AG04450 (cell line): Measurements from ENCODE around the gene TEX2. TPM values are rescaled to one million over a fixed set of nuclear protein-coding genes. Genes with fewer than 3 reads are reported as not detected.

Experiments
- CTCF ChIA-PET: fragments of 300-600, 350-600 bp; formaldehyde crosslinking; extraction: SDS; loops from one replicate; lab custom pipeline; 2022; ENCODE audit warnings: antibody characterized with exemption, inconsistent platforms; lab: Charles Lee
- POLR2A ChIA-PET: fragments of 350-600 bp; formaldehyde crosslinking; extraction: SDS; loops from one replicate; lab custom pipeline; 2021; ENCODE audit warnings: antibody characterized with exemption, inconsistent platforms; lab: Yijun Ruan, JAX
- DNase-seq: peaks from one replicate; pipeline ENCODE4 v3.0.0-alpha.2; 2011; ENCODE audit warnings: low read depth, low spot score
- H3K27ac ChIP-seq: one replicate; pipeline ENCODE4 v1.5.1; 2012; ENCODE audit warnings: low read depth, low read length, control low read depth
- H3K27me3 ChIP-seq: one replicate; pipeline ENCODE4 v1.6.0; 2012; ENCODE audit warnings: low read length; ENCODE audit not compliant: control insufficient read depth, insufficient read depth
- H3K4me3 ChIP-seq: 2 replicates; pipeline ENCODE4 v1.5.1; 2011; ENCODE audit warnings: mild to moderate bottlenecking, low read depth, low read length, control low read depth
- H3K9me3 ChIP-seq: 2 replicates; pipeline ENCODE4 v1.5.1; 2012; ENCODE audit warnings: low read length; ENCODE audit not compliant: control insufficient read depth, insufficient read depth
- polyA minus RNA-seq: library from RNA; depleted of rRNA, polyadenylated mRNA; stranded (reverse); fragments of >200 nt; gene quantifications from 2 replicates; pipeline ENCODE4 v1.2.3, GENCODE V29; 2011; rRNA and poly(A)+ RNA removed
- polyA plus RNA-seq: library from polyadenylated mRNA; depleted of rRNA; stranded (reverse); fragments of >200 nt; gene quantifications from 2 replicates; pipeline ENCODE4 v1.2.3, GENCODE V29; 2011; rRNA removed
- TF ChIP-seq, protein P1 (sequence below): IDR thresholded peaks from 2 replicates; pipeline ENCODE4 v1.5.1; 2011; ENCODE audit warnings: low read depth, low read length, control low read depth, inconsistent platforms

TEX2 gene, protein sequence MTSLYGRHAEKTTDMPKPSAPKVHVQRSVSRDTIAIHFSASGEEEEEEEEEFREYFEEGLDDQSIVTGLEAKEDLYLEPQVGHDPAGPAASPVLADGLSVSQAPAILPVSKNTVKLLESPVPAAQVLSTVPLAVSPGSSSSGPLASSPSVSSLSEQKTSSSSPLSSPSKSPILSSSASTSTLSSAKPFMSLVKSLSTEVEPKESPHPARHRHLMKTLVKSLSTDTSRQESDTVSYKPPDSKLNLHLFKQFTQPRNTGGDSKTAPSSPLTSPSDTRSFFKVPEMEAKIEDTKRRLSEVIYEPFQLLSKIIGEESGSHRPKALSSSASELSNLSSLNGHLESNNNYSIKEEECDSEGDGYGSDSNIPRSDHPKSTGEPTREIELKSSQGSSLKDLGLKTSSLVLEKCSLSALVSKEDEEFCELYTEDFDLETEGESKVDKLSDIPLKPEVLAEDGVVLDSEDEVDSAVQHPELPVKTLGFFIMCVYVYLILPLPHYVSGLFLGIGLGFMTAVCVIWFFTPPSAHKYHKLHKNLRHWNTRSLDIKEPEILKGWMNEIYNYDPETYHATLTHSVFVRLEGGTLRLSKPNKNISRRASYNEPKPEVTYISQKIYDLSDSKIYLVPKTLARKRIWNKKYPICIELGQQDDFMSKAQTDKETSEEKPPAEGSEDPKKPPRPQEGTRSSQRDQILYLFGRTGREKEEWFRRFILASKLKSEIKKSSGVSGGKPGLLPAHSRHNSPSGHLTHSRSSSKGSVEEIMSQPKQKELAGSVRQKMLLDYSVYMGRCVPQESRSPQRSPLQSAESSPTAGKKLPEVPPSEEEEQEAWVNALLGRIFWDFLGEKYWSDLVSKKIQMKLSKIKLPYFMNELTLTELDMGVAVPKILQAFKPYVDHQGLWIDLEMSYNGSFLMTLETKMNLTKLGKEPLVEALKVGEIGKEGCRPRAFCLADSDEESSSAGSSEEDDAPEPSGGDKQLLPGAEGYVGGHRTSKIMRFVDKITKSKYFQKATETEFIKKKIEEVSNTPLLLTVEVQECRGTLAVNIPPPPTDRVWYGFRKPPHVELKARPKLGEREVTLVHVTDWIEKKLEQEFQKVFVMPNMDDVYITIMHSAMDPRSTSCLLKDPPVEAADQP
- polyA plus RNA-seq, result 25.6 and 27.9 TPM in 2 replicates
- polyA minus RNA-seq, result 23.9 and 27.3 TPM in 2 replicates

DNA sequence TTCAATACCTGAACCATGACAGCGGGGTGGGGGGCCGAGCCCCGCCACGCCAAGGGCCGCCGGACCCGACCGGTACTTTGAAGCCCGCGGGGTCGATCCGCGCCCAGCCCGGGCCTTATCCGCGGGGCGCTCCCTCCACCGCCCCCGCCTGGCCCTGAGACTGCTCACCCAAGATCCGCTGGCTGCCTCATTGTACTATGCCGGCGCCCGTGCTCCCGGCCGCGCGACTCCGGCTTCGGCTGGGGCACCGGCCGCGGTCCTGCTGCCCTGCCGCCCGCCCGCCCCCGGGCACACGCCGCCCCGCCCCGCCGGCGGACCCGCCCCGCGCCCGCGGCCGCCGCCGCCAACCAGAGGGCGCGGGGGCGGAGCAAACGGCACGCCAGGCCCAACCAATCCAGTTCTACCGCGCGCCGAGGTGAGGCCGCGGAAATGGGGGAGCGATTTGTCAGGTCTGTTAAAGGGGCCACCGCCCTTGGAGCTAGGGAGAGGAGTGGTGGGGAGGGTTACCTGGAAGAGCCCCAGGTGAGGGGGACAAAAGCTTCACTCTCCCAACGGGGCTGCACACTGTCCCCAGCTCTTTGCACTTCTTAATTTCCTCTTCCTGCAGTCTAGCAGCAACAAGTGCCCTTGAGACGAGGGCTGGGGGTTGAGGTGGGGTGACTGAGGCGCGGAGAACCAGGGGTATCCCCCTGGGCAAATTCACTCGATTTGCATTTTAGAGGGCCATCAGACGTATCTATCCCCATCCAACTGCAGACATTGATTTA is at the start of gene TEX2:
TEX2 (minus strand) TSS at position 261 of the 767 bp plus-strand sequence. CDS start 49,043 bp downstream, outside the sequence.
- ChIA-PET POLR2A (interaction anchor here (1.0 to 1.8 kb wide), 3 partner anchors 22 to 118 kb away, joined by 4 to 9 read pairs (median 4); no protein-coding TSS in a partner anchor), CTCF (interaction anchor here (0.8 to 1.4 kb wide), 3 partner anchors 19 to 238 kb away, joined by 3 to 5 read pairs (median 3); no protein-coding TSS in a partner anchor)
- no peaks in the 10 kb centered on the region; the same call in 1 of the 2 replicates for H3K9me3 ChIP-seq
- H3K4me3 ChIP-seq, result peak within 1 kb of the TSS; percentile 79
- peak; percentile 42 for DNase-seq
- H3K27ac ChIP-seq, result no peak within 1 kb of the TSS
- H3K27me3 ChIP-seq, result peaks cover 13% of the 10 kb centered on the region
- TF ChIP-seq, protein P1, sequence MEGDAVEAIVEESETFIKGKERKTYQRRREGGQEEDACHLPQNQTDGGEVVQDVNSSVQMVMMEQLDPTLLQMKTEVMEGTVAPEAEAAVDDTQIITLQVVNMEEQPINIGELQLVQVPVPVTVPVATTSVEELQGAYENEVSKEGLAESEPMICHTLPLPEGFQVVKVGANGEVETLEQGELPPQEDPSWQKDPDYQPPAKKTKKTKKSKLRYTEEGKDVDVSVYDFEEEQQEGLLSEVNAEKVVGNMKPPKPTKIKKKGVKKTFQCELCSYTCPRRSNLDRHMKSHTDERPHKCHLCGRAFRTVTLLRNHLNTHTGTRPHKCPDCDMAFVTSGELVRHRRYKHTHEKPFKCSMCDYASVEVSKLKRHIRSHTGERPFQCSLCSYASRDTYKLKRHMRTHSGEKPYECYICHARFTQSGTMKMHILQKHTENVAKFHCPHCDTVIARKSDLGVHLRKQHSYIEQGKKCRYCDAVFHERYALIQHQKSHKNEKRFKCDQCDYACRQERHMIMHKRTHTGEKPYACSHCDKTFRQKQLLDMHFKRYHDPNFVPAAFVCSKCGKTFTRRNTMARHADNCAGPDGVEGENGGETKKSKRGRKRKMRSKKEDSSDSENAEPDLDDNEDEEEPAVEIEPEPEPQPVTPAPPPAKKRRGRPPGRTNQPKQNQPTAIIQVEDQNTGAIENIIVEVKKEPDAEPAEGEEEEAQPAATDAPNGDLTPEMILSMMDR, result no peak

DNA sequence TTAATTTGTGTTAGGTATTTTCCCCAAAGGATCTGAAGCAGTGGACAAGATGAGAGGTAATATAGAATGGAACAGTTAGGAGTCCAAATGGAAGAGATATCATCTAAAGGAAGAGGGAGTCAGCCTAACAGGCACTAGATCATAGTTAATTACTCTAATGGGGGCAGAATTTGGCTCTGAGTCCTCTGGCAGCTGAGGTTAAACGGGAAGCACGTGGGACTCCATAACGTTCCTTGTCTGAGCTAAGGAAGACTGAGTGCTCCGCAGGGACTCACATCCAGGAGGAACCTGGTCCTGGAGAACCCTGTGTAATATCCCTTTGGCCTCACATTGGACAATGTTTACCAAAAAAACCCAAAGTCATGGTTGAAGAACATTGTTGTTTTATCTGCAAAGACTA is 46.6 kb upstream of the TEX2 start:
- H3K27me3 ChIP-seq, result peaks cover 15% of the 10 kb centered on the region
- TF ChIP-seq, protein P1, result no peak
- DNase-seq, result no peak
- CTCF ChIA-PET, result interaction anchor here (0.8 to 3.9 kb wide), 3 partner anchors 11 to 187 kb away, joined by 3 to 46 read pairs (median 6); partner anchors contain the start of gene POLG2
- no peak overlapping the region for H3K27ac ChIP-seq
- H3K9me3 ChIP-seq, result no peaks in the 10 kb centered on the region
- POLR2A ChIA-PET, result interaction anchor here (0.6 to 1.2 kb wide), 2 partner anchors 197 to 289 kb away, joined by 3 to 4 read pairs; partner anchors contain the start of genes DDX5 and ICAM2
- no peak overlapping the region for H3K4me3 ChIP-seq

DNA sequence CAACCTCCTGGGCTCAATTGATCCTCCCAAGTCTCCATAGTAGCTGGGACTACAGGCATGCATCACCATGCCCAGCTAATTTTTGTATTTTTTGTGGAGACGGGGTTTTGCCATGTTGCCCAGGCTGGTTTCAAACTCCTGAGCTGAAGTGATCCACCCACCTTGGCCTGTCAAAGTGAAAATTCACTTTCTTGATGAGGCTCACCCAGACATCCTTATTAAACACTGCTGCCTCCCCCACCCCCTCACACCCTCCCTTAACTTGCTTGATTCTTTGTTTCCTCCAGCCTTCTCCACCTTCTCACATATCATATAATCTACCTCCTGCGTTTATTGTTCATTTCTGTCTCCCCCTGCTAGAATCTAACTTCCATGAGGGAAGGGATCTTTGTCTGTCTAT is 46.0 kb upstream of the TEX2 start:
- ChIA-PET POLR2A (interaction anchor here (0.6 to 1.2 kb wide), 2 partner anchors 197 to 289 kb away, joined by 3 to 4 read pairs; partner anchors contain the start of genes DDX5 and ICAM2), CTCF (interaction anchor here (0.8 to 3.9 kb wide), 3 partner anchors 11 to 188 kb away, joined by 3 to 46 read pairs (median 6); partner anchors contain the start of gene POLG2)
- Histone ChIP-seq H3K27ac (no peak overlapping the region), H3K4me3 (no peak overlapping the region), H3K27me3 (peaks cover 15% of the 10 kb centered on the region), H3K9me3 (no peaks in the 10 kb centered on the region)
- TF ChIP-seq, protein P1, result no peak
- no peak for DNase-seq

DNA sequence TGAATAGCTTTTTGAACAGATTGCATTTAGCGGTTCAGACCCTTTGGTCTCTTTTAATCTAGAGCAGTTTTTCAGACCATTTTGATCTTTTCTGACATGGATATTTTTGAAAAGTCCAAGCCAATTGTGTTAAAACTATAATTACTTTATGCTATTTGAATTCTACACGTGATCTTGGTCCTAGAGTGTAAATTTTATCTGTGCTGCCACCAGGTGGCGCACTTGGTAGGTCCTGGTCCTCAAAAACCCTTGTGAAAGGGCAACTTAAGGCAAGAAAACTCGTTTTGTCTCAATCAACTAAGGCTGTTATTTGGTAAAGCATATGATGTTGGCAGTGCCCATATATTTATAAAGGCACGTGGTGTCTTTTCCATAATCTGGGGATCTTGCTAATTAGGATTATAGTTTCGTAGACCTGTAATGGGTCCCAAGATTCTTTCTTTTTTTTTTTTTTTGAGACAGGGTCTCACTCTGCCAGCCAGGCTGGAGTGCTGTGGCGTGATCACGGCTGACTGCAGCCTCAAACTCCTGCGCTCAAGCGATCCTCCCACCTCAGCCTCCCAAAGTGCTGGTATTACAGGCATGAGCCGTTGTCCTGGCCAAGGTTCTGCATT is 43.9 kb upstream of the TEX2 start:
- peak; percentile 44 for DNase-seq
- H3K4me3 ChIP-seq, result no peak overlapping the region
- H3K9me3 ChIP-seq, result no peaks in the 10 kb centered on the region
- H3K27me3 ChIP-seq, result peaks cover 17% of the 10 kb centered on the region
- no peak overlapping the region for H3K27ac ChIP-seq
- TF ChIP-seq, protein P1, result peak; percentile 80
- POLR2A ChIA-PET, result no interaction called here
- CTCF ChIA-PET, result interaction anchor here (0.7 to 5.5 kb wide), 9 partner anchors 11 to 171 kb away, joined by 3 to 97 read pairs (median 5); no protein-coding TSS in a partner anchor
